Activated CD4-positive, CD25-positive, alpha-beta regulatory T cell treated with anti-CD3 and anti-CD28 coated beads, Interleukin-2, amount 50 U/mL, for 16 hours (primary cell): ENCODE measurements around the gene GAB2.
"Not testable (repeated sequence)": the region's sequence is repeated elsewhere in the genome, so short reads cannot be mapped to it uniquely, and the experiment has no call there.

Source experiments
- DNase-seq: peaks from one replicate; pipeline ENCODE4 v3.0.0-alpha.2; 2020; ENCODE audit warnings: low read depth, low spot score

GAB2 gene

DNA sequence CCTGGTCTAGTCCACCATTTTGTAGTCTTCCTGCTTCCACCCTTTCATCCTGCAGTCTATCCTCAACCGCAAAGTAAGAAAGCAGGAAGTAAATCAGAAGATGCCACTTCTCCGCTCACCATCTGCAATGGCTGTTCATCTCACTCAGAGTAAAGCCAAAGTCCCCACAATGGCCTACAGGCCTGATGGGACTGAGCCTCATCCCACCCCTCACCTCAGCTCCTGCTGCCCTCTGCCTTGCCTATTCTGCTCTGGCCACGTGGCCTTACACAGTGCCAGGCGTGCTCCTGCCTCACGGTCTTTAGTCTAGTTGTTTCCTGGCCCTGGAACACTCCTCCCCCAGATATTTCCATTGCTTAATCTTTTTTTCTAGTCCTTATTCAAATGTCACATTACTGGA is 133.4 kb downstream of the GAB2 start:
- DNase-seq = no peak

DNA sequence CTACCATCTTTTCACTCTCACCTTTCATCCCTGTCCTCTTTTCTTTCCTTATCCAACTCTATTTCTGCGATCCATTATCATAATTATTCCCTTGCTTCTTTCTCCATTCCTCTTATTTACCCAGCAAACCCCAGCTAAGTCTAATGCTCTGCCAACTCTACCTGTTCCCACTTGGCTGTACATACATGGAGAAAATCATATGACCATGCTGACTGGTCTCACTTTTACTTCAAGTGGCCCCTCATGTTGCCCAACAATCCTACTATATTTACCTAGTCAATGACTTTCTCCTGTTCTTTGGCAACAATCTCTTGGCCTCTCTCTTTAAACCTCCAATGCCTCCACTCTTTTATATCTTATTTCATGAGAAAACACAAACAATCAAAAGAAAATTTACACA is 134.8 kb downstream of the GAB2 start:
- no peak for DNase-seq

DNA sequence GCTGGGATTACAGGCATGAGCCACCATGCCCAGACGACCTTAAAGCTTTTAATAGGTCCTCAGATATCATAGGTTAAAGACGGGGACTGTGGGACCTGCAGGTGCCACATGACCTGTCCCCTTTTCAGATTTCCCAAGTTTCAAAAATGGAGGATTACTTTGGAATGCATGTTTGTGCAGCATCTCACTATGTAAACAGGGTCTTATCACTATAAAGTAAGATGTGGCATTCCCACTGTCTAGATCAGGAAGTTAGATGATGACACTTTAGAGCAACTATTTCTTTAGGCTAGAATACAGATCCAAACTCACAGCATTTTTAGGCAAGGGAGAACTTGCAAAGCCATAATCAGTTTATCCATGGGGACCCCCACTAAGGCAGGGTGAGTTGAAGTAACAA is 136.1 kb downstream of the GAB2 start:
- no peak for DNase-seq

DNA sequence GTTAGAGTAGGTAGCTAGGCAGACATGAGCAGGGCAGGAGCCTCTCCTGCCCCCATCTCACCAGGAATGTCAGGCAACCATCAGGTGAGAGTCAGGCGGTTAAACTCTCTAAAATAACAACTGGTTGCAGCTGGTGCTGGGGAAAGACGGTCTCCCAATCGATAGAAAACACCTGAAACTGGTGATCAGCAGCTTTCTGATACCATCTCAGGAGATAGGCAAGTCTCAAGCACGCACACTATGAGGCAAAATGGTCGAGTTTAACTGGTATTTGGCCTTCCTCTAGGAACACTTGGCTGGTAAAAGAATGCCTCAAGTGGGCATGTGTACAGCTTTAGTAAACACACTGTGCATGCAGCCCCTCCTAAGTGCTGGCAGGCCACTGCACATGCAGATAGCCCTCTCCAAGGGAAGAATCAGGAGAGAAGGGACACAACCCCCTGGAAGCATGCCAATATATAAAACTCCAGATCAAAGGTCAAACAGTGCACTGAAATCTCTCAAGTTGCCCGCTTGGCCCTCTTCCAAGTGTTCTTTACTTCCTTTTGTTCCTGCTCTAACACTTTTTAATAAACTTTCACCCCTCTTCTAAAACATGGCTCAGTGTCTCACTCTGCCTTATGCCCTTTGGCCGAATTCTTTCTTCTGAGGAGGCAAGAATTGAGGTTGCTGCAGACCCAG is 140.2 kb downstream of the GAB2 start:
- DNase-seq = no peak

DNA sequence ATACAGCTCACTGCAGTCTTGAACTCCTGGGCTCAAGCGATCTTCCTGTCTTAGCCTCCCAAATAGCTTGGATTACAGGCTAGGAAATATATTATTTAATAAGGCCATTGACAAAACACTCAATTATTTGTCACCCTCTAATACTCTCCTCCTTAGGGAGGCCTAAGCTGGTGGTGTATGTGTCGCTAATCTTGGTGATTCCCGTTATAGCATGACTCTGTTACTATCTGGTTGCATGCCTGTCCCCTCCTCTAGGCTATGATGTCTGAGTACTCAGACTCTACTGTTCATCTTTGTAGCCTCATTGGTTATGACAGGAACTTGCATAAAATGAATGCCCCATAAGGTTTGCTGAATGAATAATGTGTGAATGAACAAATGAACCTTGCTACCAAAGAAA is 141.3 kb downstream of the GAB2 start:
- DNase-seq = no peak

DNA sequence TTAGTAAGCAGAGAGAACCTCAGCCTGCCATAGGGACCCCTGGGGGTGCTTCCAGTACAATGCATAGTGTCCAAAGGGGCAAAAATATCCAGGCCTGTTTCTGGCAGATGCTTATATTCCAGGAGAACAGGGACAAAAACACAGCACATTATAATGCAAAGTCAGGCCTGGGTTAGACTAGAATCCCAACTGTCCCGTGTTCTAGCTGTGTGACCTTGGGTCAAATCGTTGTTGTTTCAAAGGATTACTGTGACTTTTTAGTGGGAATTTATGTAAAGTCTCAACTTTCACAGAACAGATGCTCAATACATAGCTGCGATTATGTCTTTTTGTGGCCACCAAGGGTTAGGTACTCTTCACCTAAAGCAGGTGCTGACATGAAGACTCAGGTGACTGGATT is 142.9 kb downstream of the GAB2 start:
- no peak for DNase-seq

DNA sequence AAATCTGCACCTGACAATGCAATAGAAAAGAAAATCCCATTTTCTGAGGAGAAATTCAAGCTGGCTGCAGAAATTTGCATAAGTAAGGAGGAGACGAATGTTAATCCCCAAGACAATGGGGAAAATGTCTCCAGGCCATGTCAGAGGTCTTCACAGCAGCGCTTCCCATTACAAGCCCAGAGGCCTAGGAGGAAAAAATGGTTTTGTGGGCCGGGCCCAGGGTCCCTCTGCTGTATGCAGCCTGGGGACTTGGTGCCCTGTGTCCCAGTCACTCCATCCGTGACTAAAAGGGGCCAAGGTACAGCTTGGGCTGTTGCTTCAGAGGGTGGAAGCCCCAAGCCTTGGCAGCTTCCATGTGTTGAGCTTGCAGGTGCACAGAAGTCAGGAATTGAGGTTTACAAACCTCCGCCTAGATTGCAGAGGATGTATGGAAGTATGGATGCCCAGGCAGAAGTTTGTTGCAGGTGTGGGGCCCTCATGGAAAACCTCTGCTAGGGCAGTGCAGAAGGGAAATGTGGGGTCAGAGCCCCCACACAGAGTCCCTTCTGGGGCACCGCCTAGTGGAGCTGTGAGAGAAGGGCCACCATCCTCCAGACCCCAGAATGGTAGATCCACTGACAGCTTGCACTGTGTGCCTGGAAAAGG is 144.9 kb downstream of the GAB2 start:
- DNase-seq = not testable (repeated sequence)

DNA sequence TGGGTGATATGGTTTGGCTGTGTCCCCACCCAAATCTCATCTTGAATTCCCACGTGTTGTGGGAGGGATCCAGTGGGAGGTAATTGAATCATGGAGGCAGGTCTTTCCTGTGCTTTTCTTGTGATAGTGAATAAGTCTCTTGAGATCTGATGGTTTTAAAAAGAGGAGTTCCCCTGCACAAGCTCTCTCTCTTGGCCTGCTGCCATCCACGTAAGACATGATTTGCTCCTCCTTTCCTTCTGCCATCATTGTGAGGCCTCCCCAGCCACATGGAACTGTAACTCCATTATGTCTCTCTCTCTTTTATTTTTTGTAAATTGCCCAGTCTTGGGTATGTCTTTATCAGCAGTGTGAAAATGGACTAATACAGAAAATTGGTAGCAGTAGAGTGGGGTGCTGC is 145.8 kb downstream of the GAB2 start:
- not testable (repeated sequence) for DNase-seq

DNA sequence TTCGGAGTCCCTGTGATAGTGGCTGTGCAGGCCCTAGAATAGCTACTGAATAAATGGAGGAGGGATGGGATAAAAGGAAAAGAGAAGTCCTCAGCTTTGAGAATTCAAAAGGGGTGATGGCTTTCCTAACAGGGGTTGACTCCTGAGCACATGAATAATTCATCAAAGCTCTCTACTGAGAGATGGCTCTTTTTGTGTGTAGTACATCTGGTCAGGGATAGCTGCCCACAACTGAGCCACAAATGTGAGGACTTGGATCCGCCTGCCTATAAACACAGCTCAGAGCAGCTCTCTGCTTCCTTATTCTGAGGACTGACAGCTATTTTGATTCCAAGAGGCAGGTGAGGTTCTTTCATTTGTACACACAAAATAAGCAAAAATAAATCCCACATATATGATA is 146.6 kb downstream of the GAB2 start:
- no peak for DNase-seq

DNA sequence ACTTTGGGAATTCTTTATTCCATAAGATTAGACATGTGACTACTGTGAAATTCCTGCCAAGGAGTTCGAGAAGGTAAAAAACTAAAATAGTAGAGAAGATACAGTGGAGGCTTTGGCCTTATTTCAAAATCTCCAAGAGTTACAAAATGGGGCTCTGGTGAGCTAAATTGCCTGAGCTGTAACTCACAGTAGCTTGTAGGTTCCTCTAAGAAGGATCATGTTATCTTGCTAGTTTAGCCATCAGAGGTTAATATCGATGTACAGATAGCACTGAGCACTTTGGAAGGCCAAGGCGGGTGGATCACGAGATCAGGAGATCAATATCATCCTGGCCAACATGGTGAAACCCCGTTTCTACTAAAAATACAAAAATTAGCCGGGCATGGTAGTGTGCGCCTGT is 147.8 kb downstream of the GAB2 start:
- no peak for DNase-seq

DNA sequence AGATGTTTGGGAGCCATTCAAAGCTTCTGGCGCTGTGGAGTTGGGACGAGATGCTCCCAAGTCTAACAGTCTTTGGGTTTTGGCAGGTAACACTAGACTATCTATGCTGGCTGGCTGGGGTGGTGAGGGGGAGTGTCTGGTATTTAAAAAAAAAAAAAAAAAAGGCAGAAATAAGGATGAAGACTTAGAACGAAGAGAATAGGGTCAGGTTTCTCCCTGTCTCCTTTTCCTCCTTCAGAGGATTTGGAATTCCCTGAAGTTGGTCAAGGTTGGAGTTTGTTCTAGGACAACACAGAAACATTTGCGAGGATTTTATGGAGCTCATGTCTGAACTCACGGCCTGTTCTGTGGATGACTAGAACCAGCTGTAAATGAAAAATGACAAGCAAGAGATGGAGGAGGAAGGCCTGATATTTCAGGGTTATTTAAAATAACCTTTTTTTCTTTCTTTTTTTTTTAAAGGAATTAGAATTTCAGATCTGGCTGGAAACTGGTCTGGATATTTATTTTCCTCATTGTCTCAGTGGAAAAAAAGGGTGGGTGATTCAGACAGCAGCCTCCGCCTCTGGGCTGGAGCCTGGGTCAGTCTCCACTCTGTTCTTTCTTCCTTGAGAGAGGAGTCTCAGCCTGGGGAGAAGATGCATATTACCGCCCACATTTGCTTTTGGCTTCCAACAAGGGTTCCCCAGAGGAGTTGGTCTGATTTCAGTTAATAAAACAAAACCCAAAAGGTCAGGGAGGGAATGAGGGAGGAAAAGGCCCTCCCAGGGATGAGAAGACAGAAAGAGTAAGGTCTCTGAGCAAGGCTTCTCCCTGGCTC is 148.8 kb downstream of the GAB2 start:
- DNase-seq = no peak

DNA sequence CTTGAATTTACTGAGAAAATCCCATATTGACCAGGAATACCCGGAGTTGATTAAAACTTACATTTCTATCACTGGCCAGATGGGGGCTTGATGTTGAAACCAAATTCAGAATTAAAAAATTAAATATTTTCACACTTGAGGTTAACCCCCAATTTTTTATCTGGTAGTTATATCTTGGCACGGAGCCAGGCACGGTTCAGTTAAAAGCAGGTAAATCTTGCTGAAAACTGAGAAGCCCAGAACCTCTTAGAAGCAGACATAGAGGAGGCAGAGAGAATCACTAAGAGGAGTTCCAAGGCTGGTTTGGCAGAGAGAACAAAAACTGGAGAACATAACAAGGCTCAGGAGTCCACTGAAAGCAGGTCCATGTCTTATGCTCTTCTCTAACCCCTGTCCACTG is 151.2 kb downstream of the GAB2 start:
- no peak for DNase-seq

DNA sequence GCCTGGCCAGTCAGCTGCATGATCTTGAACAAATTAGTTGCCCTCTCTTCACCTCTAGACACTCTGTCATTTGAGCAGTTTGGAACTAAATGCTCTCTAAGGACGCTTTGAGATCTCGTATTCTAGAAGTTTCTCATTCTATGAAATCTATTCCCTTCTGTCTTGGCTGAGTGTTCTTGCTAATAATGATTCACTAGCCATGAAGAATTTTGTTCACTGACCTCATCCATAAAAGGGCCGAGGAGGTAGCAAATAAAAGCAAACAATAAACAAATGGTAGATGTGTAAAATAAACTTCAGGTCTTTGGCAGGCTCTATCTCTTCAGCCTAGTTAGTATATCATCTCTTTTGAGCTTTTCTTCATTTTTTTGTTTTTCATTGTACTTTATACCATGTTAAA is 152.3 kb downstream of the GAB2 start:
- DNase-seq = no peak

DNA sequence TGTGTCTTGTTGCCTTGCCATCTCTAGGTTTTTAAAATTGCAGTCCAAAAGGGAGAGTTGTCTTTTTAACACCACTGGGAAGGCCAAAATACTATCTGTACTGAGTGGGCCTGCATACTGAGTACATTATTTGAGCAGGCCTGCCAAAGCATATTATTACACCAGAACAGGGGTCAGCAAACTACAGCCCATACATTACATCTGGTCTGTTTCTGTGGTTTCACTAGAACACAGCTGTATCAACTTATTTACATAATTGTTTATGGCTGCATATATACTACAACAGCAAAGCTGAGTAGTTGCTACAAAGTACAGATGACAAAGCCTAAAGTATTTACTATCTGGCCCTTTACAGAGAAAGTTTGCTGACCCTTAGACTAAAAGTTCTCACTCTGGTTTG is 154.9 kb downstream of the GAB2 start:
- no peak for DNase-seq

DNA sequence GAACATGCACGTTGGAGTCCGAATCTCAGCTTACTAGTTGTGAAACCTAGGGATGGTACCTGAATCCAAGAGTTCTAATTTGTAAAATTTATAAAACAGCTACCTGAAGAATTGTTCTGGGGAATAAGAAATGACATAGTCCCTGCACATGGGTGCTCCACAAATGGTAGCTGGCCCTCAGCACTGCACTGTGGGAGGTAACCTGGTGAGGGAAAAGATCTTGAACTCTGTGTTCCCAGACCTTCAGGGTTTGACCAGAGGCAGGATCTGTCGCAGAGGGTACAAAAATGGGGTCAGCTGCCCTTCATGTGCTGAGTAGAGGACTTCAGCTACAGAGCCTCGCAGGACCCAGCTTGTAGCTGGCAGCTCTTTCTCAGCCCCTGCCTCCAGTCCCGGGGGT is 155.4 kb downstream of the GAB2 start:
- DNase-seq = no peak

DNA sequence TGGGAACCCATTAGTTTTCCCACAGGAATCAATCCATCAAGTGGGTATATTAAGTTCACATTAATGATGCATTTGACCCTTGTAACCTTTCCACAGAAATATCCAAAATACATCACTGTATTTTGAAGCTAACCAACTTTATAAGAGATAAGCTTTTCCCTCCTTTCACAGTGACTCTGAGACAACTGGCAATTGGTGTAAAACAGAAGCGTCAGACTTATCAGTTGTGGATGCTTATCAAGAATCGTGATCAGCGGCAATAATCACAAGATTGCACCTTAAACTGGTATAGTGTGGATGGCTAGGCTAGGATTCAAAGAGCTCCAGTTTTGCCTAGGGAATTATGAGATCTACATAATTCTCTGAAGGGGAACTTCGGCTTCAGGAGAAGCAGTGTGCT is 155.8 kb downstream of the GAB2 start:
- no peak for DNase-seq

DNA sequence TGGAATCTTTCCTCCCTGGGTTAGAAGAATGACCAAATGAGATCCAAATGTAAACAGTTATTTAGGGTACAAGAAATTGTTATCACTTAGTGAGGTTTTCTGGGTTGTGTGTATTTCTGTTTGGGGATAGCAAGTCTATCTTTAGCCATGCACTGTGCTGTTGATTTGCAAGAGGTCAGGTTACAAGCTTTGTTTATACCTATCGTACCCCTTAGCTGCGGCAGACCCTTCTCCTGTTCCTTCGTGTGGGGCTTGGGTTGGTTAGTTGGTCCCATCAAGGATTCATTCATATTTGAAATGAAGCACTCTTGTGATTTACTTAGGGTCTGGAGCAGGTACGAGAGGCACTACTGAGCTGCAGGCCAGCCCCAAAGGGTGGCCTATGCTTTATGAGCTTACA is 156.3 kb downstream of the GAB2 start:
- DNase-seq = no peak

DNA sequence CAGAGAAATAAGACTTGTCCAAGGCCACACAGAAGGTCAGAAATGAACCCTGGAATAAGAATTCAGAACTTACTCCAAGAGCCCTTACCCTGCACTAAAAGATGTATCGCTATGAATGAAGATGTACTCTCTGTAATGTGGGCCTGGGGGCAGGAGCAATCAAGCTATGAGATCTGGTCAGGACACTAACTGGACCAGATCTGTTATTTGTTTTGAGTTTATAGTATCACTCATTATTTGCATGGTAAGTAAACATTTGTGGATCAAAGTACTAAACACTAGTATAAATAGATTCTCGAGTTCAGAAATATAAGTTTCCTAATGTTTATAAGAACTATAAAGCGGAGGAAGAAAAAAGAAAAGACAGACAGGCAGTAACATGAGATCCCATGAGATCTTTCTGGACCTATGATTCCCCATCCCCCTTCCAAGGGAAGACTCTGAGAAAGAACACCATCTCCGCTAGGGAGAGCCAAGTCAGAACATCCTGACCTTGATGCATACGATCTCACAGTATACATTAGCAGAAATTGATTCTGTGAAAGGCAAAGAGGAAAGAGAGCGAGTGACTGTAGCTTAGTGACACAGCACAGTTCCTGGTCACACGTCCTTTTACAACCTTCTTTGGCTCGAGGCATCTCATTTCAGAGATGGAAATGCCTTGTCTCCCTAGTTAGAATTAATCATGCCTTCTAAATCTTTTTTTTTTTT is 157.7 kb downstream of the GAB2 start:
- DNase-seq = no peak

DNA sequence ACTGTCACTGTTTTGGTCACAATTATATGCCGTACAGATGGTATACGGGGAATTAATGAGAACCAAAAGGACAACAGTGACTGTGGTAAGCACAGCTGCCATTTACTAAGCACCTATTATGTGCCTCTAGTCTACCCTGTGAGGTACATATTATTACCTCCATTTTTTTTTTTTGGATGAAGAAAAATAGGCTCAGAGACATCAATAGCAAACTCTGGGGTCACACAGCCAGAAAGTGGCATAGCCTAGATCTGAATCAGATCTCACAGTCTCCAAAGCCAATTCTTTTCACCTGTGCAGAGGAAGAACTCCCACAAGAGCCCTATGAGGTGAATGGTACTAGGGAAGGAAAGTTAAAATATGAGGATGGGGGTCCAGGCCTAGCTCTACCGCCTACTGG is 160.0 kb downstream of the GAB2 start:
- DNase-seq = no peak

DNA sequence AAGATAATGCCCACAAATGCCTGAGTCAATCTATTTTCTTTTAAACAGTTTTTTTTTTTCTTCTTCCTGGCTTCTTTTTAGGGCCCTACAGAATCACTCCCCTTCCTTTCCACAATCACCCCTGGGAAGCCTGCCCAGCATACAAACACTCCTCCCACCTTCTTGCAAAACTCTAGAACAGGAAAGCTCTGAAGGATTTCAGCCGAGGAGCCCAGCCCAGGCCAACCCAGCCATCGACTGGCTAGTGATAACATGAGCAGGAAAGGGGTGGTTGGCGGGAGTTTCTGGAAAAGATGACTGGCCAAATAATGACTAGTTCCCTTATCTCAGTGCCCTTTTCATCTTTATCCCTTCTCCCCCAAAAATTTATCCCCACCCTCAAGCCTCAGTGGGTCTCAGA is 160.7 kb downstream of the GAB2 start:
- DNase-seq = no peak

DNA sequence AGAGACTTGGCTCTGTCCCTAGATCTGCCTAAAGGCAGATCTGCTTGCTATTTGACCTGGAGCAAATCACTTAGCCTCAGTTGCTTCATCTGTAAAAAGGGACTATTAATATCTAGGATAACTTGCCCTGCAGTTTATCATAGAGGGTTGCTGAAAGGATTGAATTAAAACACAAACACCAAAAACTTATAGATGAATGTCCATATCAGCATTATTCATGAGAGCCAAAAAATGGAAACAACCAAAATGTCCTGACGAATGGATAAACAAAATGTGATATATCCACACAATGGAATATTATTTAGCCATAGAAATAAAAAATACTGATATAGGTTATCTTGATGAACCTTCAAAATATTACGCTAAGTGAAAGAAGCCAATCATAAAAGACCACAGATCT is 161.7 kb downstream of the GAB2 start:
- DNase-seq = no peak

DNA sequence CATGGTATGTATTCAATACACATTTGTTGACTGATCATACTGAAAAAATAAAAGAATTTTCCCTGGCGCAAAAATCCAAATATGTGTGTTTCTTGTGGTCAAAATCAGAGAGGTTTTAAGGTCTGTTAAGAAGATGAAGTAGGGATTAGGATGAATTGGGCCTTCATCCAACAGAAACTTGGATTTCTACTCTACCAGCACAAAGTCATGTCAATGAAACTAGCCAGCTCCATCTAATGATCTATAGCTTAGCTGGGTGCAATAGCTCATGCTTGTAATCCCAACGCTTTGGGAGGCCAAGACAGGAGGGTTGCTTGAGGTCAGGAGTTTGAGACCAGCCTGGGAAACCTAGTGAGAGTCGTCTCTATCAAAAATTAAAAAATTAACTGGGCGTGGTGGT is 163.4 kb downstream of the GAB2 start:
- no peak for DNase-seq
